Measurements from ENCODE around the gene NAT16.
"Not testable (repeated sequence)": the region's sequence is repeated elsewhere in the genome, so short reads cannot be mapped to it uniquely, and the experiment has no call there.

NAT16 gene

GRCh38 chr7:101201695-101202602, 21.9 kb upstream of the NAT16 start:
- no peak for DNase-seq

DNA sequence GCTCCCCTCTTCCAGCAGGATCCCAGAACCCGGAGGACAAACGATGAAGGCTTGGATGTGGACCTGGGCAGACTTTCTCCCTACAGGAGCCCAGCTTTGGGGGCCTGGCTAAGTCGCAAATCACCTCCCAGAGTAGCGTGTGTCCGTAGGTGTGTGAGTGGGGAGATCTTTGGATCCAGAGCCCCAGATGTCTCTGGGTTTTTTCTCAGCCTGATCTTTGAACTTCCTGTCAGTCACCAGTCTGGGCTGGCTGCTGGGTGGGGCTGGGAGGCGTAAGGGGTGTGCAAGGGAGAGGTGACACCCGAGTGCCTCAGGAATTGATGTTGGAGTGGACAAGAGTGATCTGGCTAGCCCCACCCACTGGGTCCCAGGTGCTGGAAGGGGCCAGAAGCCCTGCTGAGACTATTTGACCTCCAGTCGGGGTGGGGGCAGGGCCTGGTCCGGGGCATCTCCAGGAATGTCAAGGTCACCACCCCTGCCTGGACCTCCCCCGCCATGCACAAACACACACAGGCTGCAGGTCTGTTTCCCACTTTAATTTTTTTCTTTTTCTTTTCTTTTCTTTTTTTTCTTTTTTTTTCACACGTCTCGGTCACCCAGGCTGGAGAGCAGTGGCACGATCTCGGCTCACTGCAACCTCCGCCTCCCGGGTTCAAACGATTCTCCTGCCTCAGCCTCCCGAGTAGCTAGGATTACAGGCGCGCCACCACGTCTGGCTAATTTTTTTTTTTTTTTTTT, 20.9 kb upstream of the NAT16 start, which contains the start of gene MOGAT3:
Gene MOGAT3 (minus strand): TSS at position 175 of the 738 bp plus-strand sequence. CDS start 182 bp downstream, outside the sequence.
- DNase-seq, result no peak

DNA sequence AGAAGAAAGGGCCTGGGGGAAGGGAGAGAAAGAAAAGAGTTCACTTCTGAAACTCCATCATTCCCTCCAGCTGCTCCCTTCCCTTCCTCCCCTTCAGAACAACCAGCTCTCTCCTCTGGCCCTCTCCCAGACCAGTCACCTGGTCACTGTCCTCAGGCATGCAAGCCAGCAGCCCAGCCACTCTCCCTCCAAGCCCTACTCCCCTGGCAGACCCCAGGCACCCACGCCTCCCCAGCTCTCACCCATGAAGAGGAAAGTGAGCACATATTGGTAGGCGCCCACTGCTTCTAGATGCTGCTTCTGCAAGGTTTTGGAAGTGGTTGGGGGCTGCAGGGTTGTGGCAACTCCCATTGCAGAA, 20.4 kb upstream of the NAT16 start:
- DNase-seq, result no peak

- not testable (repeated sequence) for DNase-seq
Observed at GRCh38 chr7:101199522-101199921, 19.4 kb upstream of the NAT16 start.

DNA sequence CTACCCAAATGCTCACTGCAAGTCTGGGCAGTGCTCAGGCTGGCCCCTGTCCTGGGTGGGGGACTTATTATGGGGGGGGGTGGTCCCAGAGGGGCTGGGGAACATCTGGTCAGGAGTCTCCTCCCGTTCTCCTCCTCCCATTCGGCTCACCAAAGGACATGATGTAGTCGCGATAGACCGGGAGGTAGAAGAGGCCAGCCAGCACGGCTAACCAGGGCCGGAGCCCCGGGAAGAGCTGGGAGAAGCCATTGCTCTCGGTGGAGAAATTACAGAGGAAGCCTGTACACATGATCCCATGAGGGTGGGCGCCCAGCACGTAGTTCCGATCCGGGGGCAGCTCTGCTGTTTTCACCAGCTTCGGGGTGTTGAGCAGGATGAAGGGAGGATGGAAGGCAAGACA, 18.4 kb upstream of the NAT16 start:
- DNase-seq, result no peak

GRCh38 chr7:101197991-101198390, 17.9 kb upstream of the NAT16 start:
- no peak for DNase-seq

DNA sequence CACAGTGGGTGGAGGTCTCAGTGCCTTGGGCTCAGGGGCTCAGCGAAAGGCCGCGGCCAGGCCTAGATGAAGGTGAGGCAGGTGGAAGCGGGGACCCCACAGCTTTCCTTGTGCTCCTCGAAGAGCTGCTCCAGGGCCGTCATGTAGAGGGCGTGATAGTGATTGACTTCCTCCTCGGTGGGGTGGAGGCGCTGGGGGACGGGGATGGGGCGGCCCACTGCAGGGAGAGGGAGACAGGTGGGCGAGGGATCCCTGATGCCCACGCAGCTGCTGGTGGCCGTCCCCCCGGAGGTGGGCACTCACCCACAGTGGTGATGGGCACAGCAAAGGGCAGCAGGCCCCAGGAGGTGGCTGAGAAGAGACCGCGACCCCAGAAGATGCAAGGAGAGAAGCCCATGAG, 15.8 kb upstream of the NAT16 start:
- no peak for DNase-seq

DNA sequence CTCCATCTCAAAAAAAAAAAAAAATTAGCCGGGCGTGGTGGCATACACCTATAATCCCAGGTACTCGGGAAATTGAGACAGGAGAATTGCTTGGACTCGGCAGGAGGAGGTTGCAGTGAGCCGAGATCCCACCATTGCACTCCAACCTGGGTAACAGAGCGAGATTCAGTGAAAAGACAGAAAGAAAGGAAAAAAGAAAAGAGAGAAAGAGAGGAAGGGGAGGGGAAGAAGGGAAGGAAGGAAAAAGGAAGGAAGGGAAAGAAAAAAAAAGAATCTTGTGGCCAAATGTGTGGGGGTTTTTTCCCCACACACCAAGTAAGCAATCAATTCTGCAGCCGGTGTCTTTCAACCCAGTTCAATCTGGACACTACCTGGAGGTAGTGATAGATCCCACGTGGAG, 9.0 kb upstream of the NAT16 start:
- DNase-seq, result no peak

DNA sequence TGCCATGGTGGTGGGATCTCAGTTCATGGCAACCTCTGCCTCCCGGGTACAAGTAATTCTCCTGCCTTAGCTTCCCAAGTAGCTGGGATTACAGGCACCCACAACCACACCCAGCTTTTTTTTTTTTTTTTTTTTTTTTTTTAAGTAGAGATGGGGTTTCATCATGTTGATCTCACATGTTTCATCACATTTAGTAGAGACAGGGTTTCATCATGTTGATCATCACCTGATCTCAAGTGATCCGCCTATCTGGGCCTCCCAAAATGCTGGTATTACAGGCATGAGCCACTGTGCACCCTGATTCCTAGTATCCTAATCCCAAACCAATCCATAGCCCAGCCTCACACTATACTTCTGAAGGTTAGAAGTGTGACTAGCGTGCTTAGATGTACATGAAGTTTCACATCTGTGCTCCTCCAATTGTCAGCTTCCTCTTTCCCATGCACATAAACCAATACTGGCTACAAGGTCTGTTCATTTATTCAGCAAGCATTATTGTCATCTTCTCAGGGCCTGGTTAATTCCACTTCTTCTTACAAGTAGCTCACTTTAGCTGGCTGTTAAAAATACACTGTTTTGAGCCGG, 6.8 kb upstream of the NAT16 start:
- no peak for DNase-seq

- no peak for DNase-seq
Observed at GRCh38 chr7:101186194-101186593, 6.1 kb upstream of the NAT16 start.

DNA sequence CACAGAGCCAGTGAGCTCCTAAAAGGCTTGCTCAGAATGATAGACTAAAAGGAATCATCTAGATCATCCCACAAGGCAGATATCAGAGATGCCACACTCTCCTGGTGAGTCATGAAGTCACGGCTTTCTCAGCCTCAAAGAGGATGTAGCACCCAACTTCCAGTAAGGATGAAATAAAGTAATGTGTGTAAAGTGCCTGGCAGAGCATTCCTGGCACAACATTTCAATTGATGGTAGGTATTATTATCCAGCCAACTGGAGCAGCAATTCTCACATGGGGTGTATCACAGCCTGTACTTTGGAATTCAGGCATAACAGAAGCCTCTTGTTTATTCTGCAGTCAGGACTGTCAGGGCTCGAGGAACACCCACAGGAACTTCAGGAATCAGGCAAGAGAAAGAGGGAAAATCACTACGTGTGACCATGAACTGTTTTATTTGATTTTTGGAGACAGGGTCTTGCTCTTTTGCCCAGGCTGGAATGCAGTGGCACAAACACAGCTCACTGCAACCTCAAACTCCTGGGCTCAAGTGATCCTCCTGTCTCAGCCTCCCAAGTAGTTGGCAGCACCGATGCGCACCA, 5.3 kb upstream of the NAT16 start:
- DNase-seq, result no peak

DNA sequence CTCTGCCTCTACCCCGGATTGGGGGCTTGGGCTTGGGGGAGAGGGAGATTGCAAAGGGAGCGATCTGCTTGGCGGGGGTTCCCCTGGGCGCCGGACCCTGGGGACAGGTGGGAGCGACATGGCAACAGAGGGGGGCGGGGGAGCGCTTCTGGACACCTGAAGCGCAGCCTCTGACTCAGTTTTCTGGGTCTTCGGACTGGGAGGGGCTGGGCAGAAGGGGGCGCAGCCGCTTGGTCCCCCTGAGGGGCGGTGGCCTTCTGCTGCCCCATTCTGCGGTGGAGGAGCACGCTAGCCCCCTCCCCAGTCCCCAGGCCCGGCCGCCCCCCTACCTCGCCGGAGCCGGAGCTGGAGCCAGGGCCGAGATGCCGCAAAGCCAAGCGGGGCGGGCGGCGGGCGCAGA, 380 bp downstream of the NAT16 start:
- no peak for DNase-seq

- DNase-seq, result no peak
Observed at GRCh38 chr7:101179117-101179516, 976 bp downstream of the NAT16 start.

- no peak for DNase-seq
Observed at GRCh38 chr7:101177644-101178043, 2.4 kb downstream of the NAT16 start.

GRCh38 chr7:101175664-101176063, 4.4 kb downstream of the NAT16 start:
- no peak for DNase-seq

DNA sequence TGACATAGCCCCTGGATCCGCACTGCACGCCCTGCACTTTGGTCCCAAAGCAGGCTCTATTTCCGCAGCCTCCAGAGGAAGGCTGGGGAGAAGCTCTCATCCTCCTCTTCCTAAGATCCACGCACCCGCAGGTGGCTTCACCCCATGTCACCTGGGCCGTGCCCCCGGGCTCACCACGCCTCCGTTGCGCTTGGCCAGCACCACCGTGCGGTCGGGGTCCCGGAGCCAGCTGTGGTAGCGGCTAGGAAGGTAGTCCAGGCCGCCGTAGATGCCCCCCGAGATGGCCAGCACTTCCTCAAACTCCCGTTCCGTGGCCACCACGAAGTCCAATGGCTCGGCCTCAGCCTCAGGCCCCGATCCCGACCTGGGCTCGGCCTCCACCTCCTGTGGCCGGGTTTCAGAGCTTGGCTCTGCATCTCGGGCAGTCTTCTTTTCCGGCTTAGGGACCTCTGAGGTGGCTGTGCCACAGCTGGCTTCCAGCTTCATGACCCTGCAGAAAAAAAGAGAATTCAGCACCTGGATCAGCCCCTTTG, 5.7 kb downstream of the NAT16 start:
- no peak for DNase-seq

DNA sequence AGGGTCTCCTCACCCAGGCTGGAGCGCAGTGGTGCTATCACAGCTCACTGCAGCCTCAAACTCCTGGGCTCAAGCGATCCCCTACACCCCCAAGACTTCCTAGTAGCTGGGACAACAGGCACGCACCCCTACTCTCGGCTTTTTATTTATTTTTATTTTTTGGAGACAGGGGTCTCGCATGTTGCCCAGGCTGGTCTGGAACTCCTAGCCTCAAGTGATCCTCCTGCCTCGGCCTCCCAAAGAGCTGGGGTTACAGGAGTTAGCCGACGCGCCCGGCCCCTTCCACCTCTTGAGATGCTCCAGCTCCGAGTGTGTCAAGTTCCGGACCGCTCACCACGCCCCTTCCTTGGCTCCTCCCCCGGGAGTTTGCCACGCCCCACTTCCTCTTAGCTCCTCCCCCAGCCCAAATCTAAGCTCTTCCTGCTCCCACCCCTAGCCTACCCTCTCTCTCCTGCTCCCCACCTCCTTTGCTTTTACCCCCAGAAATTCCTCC, 6.3 kb downstream of the NAT16 start:
- no peak for DNase-seq

DNA sequence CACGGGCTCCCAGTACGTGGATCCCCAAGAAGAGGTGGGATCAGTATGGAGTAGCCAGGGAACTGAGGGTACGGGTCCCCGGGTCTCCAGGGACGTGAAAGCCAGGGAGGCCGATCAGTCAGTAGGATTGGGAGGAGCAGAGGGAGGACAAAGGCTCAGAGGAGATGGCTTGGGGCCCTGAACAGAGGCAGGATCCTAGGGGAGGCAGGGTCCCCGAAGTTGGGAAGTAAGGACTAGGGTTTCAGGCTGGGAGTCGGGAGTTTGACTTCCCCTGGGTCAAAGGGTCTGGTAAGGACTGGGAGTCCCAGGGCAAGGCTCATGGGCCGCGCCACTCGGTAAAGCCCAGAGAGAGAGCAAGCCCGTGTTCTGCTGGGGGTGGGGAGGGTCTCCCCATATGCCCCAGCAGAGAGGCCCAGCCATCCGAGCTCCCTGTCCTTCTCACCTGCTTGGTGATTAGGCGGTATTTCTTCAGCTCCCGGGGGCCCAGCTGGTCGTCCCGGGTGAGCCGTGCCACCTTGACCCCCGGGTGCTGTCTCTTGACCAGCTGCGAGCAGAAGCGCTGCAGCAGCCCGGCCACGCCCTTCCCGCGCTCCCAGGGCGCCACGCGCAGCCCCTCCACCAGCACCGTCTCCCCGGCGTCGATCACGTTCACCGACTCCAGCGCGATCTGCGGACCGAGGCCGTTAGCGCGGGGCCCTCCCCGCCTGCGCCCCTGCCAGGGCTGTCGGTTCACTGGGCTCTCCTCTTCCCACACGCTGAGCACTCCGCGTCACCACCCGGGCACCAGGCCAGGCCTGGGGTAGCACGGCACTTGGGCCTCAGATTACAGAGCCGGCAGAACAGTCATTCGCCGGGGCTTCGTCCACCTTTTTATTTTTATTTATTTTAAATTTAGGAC, 7.0 kb downstream of the NAT16 start:
- DNase-seq, result no peak

DNA sequence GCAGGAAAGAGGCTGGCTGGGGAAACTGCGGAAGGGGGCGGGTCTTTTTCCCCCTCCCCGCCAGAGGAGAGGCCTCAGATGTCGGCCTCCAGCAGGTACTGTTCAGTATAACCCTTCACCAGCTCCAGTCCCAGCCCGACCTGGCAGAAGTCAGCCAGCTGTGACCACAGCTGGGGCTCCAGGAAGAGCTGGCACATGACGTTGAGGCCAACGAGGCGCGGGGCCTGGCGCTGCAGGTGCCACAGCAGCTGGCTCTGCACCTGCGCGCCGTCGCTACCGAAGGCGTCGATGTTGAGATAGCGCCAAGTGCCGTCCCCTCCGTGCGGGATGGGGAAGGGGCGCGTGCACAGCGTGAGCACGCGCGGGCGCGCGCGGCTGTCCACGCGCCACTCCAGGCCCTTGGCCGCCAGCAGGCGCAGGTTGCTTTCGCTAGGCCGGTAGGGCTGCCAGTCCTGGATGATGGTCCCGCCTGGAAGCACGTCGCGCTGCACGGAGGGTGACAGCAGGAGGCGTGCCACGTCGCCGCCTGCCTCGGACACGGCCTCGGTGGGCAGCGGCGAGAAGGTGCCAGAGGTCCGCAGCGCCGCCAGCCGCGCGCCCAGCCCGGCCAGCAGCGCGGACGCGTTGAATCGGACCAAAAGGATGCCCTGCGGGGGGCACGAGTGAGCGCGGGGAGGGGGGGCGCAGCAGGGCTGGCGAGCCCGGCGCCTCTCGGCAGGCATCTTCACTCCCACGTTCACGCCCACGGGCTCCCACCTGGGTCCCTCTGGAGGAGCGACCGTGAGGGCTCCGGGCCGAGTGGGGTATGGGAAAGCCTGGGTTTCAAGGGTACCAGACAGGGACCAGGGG, 7.9 kb downstream of the NAT16 start:
- no peak for DNase-seq

- DNase-seq, result no peak
Observed at GRCh38 chr7:101171442-101171837, 8.7 kb downstream of the NAT16 start.

Measured in NCI-H446 treated with DMSO at 0.1 percent for 48 hours (cell line).